UCSD-AML1 (cell line): ENCODE results near the gene SKA1.

Experiments used
- DNase-seq: peaks from one replicate; lab custom pipeline; 2025; ENCODE audit not compliant: unreplicated experiment; lab: John Stamatoyannopoulos, UW

Gene SKA1, protein sequence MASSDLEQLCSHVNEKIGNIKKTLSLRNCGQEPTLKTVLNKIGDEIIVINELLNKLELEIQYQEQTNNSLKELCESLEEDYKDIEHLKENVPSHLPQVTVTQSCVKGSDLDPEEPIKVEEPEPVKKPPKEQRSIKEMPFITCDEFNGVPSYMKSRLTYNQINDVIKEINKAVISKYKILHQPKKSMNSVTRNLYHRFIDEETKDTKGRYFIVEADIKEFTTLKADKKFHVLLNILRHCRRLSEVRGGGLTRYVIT

DNA sequence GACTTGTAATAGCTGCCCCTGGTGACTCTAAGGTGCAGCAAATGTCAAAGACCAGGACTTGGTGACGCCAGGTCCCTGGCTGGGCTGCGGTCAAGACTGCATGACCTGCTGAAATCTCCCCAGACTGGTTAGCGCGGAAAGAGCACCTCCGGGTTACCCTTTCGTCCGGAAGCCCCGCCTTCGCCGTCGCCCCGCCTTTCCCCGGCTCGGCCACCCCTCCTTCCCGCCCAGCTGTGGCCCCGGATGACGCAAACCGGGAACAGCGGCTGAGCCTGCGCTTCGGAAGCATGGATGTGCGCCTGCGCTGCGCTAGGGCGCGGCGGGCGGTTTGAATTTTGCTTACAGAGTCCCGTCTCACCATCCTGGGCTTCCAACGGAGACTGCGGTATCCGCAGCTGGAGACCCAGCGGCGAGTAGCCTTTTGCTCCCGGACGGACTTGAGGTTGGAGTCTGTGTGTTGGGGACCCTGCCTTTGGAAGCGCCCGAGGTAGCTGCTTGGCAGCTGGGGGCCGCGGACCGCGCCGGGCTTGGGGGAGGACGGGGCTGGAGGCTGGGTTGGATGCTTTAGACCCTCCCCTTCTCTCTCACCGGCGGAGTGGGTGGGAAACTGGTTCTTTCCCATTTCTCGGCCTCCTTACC lies at the start of gene SKA1:
Gene SKA1 (plus strand): TSS at position 294 of the 639 bp plus-strand sequence. CDS start 785 bp downstream, outside the sequence.
- DNase-seq: peak; percentile 96

- no peak for DNase-seq
Observed at GRCh38 chr18:50327983-50328382, 46.9 kb upstream of the SKA1 start.

- DNase-seq: no peak
Observed at GRCh38 chr18:50330176-50330575, 44.7 kb upstream of the SKA1 start.

DNA sequence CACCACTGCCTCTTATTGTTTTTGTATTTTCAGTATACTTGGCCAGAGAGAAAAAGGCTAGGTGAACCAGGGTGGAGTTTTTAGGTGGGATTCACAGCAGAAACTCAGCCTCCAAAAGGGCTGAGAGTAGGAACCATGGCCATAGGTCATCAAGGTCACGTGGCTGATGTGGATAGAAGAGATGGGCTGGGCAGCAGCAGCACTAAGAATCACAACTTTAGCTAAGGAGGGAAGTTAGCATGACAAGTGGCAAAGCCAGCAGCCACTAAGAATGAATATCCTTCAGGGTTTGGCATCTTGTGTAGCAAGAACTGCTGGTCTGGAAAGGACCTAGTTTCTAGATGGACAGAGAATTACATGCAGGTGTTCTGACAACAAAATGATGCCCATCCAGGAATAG lies 43.2 kb upstream of the SKA1 start:
- no peak for DNase-seq

- no peak for DNase-seq
Observed at GRCh38 chr18:50334546-50335152, 40.2 kb upstream of the SKA1 start.

- no peak for DNase-seq
Observed at GRCh38 chr18:50338122-50338521, 36.7 kb upstream of the SKA1 start.

- DNase-seq: no peak
Observed at GRCh38 chr18:50338715-50339114, 36.1 kb upstream of the SKA1 start.

DNA sequence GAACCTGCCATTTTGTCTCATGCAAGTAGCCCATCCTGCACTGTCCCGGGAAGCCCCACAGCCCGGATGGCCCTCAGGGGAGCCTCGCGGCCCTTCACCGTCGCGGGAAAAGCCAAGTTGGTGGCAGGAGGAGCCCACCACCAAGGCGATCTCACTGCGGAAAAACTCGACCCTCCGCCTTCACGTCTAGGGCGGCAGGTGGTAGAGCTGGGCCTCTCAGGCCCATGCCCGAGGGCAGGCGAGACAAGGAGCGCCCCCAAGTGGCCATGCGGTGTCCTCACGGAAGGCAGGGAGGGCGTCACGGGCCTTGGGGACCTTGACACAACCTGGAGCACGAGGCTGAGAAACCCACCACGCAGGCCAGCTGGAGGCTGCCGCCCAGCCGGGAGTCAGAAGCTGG lies 34.8 kb upstream of the SKA1 start:
- no peak for DNase-seq

DNA sequence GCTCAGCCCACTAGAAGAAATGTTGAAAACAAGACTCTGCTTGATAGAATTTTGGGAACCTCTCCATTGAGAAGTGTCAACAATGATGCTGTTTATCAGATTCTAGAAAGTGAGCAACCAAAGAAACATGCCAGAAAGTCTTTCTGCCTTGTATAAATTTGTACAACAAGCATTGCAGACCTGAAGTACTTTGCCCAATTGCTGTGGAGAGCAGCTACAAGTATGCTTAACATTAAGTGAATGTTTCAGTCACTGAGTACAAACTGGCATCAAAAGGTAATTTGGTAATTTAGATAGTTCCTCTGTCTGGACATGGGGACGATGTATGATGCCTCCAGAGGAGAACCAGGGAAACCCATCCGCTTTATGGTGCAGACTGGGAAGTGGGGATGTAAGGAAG lies 33.4 kb upstream of the SKA1 start:
- DNase-seq: no peak

DNA sequence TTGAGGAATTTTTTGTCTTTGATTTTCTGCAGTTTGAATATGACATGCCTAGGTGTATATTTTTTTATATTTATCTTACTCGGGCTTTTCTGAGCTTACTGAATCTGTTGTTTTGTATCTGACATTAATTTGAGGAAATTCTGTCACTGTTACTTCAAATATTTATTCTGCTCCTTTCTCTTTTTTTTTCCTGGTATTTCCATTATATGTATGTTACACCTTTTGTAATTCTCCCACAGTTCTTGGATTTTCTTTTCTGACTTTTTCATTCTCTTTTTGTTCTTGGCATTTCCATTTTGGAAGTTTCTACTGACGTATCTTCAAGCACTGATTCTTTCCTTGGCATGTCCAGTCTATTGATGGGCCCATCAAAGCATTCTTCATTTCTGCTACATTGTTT lies 24.1 kb upstream of the SKA1 start:
- no peak for DNase-seq

- DNase-seq: peak; percentile 29
Observed at GRCh38 chr18:50356036-50356945, 18.6 kb upstream of the SKA1 start.

DNA sequence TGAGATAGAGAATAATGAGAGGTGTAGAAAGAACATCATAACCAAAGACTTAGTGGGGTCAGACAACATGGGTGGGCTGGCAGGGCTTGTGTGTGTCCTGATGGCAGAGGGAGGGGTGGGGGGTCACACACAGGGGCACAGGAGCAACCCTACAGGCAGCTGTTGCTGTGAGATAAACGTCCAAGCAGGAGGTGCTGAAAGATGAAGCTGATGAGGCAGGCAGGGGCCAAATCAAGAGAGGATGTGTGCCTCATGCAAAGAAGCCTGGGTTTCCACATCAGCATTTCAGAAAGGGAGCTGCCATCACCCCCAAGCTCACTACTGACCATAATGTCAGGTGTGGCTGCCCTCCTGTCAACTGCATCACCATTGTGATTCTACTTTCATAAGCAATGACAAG lies 16.0 kb upstream of the SKA1 start:
- DNase-seq: no peak

DNA sequence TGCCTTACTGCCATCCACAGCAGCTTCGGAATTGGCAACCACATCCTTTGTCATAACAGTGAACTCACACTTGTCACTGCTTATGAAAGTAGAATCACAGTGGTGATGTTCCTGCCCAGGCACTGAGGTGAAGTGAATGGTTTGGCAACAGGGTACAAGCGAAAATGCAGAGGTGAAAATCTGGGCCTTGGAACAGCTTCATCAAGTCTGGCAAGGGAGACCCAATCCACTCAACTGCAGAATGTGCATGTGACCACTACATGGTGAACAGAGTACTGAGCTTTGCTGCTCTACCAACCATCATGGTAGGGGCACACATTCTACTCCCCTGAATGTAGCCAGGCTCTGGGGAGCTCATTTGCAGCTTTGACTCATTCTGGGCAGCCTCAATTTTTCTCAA lies 15.0 kb upstream of the SKA1 start:
- DNase-seq: no peak

- no peak for DNase-seq
Observed at GRCh38 chr18:50360611-50361010, 14.2 kb upstream of the SKA1 start.

GRCh38 chr18:50369672-50370071 lies 5.2 kb upstream of the SKA1 start:
- DNase-seq: no peak

GRCh38 chr18:50372743-50373142 lies 2.1 kb upstream of the SKA1 start:
- DNase-seq: no peak

- DNase-seq: no peak
Observed at GRCh38 chr18:50373561-50374219, 1.2 kb upstream of the SKA1 start.

DNA sequence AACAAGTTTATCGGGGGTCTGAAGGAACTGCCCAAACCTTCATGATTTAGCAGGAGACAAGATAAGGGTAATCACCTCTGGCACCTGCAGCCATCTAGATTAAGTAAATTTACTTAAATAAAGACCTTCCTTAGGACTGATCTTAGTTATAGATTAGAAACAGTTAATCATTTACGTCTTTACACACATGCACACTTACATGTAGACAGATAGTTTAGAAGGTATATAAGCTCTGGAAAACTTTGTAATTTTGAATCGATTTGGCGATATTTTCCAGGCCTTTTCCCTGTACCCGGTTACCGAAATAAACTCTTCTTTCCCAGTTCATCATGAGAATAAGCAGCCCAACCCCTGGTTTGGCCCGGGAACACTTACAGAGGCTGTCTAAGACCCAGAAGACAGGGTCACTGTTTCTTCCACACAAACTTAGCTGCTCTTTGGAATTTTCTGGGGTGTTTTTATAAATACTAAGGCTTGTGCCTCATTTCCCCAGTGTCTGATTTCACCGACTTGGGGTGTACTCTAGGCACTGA lies 560 bp upstream of the SKA1 start:
- DNase-seq: no peak

- no peak for DNase-seq
Observed at GRCh38 chr18:50377061-50377798, 2.4 kb downstream of the SKA1 start.

DNA sequence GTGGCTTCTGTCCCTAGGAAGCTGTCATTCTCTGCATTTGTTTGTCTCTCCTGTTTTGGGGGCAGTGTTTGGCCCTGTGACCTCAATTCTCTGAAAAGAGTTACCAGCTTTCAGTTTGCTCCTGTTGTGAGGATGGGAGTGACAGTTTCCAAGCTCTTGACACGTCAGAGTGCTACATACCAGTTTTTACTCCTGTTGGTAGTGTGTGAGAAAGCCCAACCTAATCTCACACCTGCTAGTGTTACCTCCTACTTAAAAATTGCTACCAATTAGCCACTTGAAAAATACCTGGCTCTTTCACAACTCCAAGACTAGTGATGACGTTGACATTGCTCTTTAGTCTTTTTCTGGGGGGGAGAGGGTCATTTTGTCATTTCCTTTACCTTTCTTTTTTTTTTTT lies 14.1 kb downstream of the SKA1 start:
- no peak for DNase-seq
